Aorta (tissue), 5 donors: ENCODE data around the gene ANKFY1. TPM values are rescaled to one million over a fixed set of nuclear protein-coding genes. Genes with fewer than 3 reads are reported as not detected.

Experiments
- ATAC-seq: fragments of 200-7000 bp; cut with Tn5 transposase; one replicate; pipeline ENCODE4 v1.9.1; 2022; ENCODE audit warnings: moderate library complexity; ENCODE audit not compliant: low FRiP score
- DNase-seq, 2 donors: peaks; one replicate each; pipeline ENCODE4 v3.0.0-alpha.2; 2020
- H3K27ac ChIP-seq, 2 donors: one replicate each; pipeline ENCODE4 v1.5.1; 2013; ENCODE audit warnings: low read length in 2 of 2, mild to moderate bottlenecking in 2 of 2, moderate library complexity in 2 of 2, control low read depth in 1 of 2, inconsistent platforms in 1 of 2, low read depth in 1 of 2
- H3K27me3 ChIP-seq, 2 donors: one replicate each; pipeline ENCODE4 v1.6.1; 2013; ENCODE audit warnings: control low read depth in 1 of 2, low read length in 1 of 2, mild to moderate bottlenecking in 1 of 2, moderate library complexity in 1 of 2; ENCODE audit not compliant: insufficient read depth in 2 of 2, control insufficient read depth in 1 of 2
- H3K36me3 ChIP-seq, 2 donors: one replicate each; pipeline ENCODE4 v1.6.1; 2013; ENCODE audit warnings: control low read depth in 1 of 2, low read length in 1 of 2, mild to moderate bottlenecking in 1 of 2; ENCODE audit not compliant: insufficient read depth in 2 of 2, control insufficient read depth in 1 of 2
- H3K4me1 ChIP-seq, 2 donors: one replicate each; pipeline ENCODE4 v1.6.1; 2013; ENCODE audit warnings: low read length in 2 of 2, control low read depth in 1 of 2, mild to moderate bottlenecking in 1 of 2, moderate library complexity in 1 of 2; ENCODE audit not compliant: insufficient read depth in 2 of 2, control insufficient read depth in 1 of 2
- H3K4me3 ChIP-seq, 2 donors: one replicate each; pipeline ENCODE4 v1.5.1; 2013; ENCODE audit warnings: low read length in 2 of 2, control low read depth in 1 of 2, mild to moderate bottlenecking in 1 of 2
- H3K9me3 ChIP-seq: one replicate; pipeline ENCODE4 v1.6.1; 2013; ENCODE audit warnings: mild to moderate bottlenecking, low read length; ENCODE audit not compliant: control insufficient read depth
- WGBS, 2 donors: extraction: QIAGEN DNeasy Blood & Tissue Kit; methylation state at CpG; one replicate each; pipeline ENCODE4 v1.1.7; 2013; 5-methylcytosine and 5-hydroxymethylcytosine counted together
- intact Hi-C, 2 donors: fragments of 100-400 bp; cut with DNase I; formaldehyde crosslinking; loops; one replicate each; pipeline versions ENCODE4 v1.14.2 to v1.15.0; 2022
- polyA plus RNA-seq, 2 donors: library from polyadenylated mRNA; stranded (reverse); fragments of 200-250 nt; gene quantifications; one replicate each; pipeline ENCODE4 v1.2.3, GENCODE V29; 2013
- total RNA-seq, 2 donors: library from RNA; stranded (reverse); fragmentation: NEBNext Ultra II Directional; extraction: Animal tissue kit (Norgen Biotek cat#: 25700); gene quantifications; one replicate each; pipeline ENCODE4 v1.2.1, GENCODE V29; 2021
- donor health status: healthy with polysubstance abuse.
- donor health status: Bipolar disorder and iron deficiency.
- donor health status: DM: no; HTN: no; CAD: no.
- donor health status: DM: no; HTN: no; CAD: no.
- donor health status: DM: yes; HTN: yes; CAD: no.

The ANKFY1 gene
- total and polyA plus RNA-seq, 4 donors, result 4.5 to 71.6 (median 37.7) TPM

GRCh38 chr17:4130715-4131114 is 133.1 kb downstream of the ANKFY1 start:
- no peaks in the 10 kb centered on the region for H3K9me3 ChIP-seq
- no peaks in the 10 kb centered on the region for H3K4me1 ChIP-seq
- no peaks in the 10 kb centered on the region for H3K27me3 ChIP-seq
- H3K36me3 ChIP-seq, result peaks cover 0 to 4% of the 10 kb centered on the region in 2 donors
- no peak overlapping the region for H3K4me3 ChIP-seq
- WGBS, 2 donors, result 41 to 56% methylated on average over 7 of the region's 7 CpGs
- DNase-seq (peak in 1 of 2 donors; percentile 65), ATAC-seq (peak; percentile 29)
- H3K27ac ChIP-seq, result no peak overlapping the region
- intact Hi-C loops, result no loop called here

- intact Hi-C loops, result no loop called here
- H3K4me3 ChIP-seq, result no peak overlapping the region
- DNase-seq, result no peak
- no peaks in the 10 kb centered on the region for H3K27me3 ChIP-seq
- H3K36me3 ChIP-seq, result peaks cover 6% of the 10 kb centered on the region in 2 donors
- WGBS, 2 donors, result 53 to 84% methylated on average over 6 of the region's 6 CpGs
- no peak for ATAC-seq
- no peaks in the 10 kb centered on the region for H3K4me1 ChIP-seq
- no peaks in the 10 kb centered on the region for H3K9me3 ChIP-seq
- no peak overlapping the region for H3K27ac ChIP-seq
Measured at GRCh38 chr17:4127555-4127954, 136.2 kb downstream of the ANKFY1 start.

- no peaks in the 10 kb centered on the region for H3K9me3 ChIP-seq
- 99 to 100% methylated on average over 1 of the region's 1 CpG for whole genome bisulfite sequencing, 2 donors
- intact Hi-C loops, result no loop called here
- peaks cover 7 to 10% of the 10 kb centered on the region in 2 donors for H3K36me3 ChIP-seq
- H3K27me3 ChIP-seq, result no peaks in the 10 kb centered on the region
- ATAC-seq, result no peak
- no peak overlapping the region for H3K4me3 ChIP-seq
- no peak for DNase-seq
- H3K4me1 ChIP-seq, result no peaks in the 10 kb centered on the region
- H3K27ac ChIP-seq, result no peak overlapping the region
Measured at GRCh38 chr17:4125552-4125951, 138.2 kb downstream of the ANKFY1 start.

DNA sequence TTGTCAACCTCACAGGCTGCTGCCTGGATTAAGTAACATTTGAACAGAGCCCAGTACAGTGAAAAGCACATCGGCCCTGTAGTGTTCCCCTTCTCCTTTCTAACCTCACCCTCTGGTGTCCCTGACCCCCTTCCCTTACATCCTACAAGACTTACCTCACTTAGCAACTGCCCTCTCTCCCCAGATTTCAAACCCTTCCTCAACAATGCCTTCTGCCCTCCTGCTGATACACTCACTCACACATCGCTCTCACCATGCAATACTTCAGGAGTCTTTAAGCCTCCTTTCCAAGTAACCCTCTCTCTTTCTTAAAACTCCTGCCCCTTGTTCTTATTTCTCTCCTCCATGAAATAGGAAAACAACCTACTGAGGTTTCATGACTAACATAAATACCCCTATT is 138.8 kb downstream of the ANKFY1 start:
- WGBS, 2 donors, result 89 to 100% methylated on average over 2 of the region's 2 CpGs
- no peak for ATAC-seq
- H3K9me3 ChIP-seq, result no peaks in the 10 kb centered on the region
- peaks cover 10% of the 10 kb centered on the region in 2 donors for H3K36me3 ChIP-seq
- intact Hi-C loops, result no loop called here
- H3K4me1 ChIP-seq, result no peaks in the 10 kb centered on the region
- no peak overlapping the region for H3K4me3 ChIP-seq
- no peak overlapping the region for H3K27ac ChIP-seq
- H3K27me3 ChIP-seq, result no peaks in the 10 kb centered on the region
- no peak for DNase-seq

- ATAC-seq (no peak), DNase-seq (no peak)
- H3K4me3 ChIP-seq, result no peak overlapping the region
- no peak overlapping the region for H3K27ac ChIP-seq
- peaks cover 15 to 25% of the 10 kb centered on the region in 2 donors for H3K36me3 ChIP-seq
- H3K9me3 ChIP-seq, result no peaks in the 10 kb centered on the region
- intact Hi-C loops, result no loop called here
- no peaks in the 10 kb centered on the region for H3K27me3 ChIP-seq
- H3K4me1 ChIP-seq, result no peaks in the 10 kb centered on the region
- 63 to 73% methylated on average over 3 of the region's 3 CpGs for WGBS, 2 donors
Measured at GRCh38 chr17:4120332-4120731, 143.4 kb downstream of the ANKFY1 start.

- Histone ChIP-seq H3K4me3 (no peak overlapping the region), H3K9me3 (no peaks in the 10 kb centered on the region)
- no peak for ATAC-seq
Measured at GRCh38 chr17:4119299-4119698, 144.5 kb downstream of the ANKFY1 start.

GRCh38 chr17:4118015-4118743 is 145.6 kb downstream of the ANKFY1 start:
- intact Hi-C loops, result no loop called here
- no peak overlapping the region for H3K4me3 ChIP-seq
- 88 to 89% methylated on average over 8 of the region's 8 CpGs for WGBS, 2 donors
- peaks cover 9 to 23% of the 10 kb centered on the region in 2 donors for H3K36me3 ChIP-seq
- DNase-seq (no peak), ATAC-seq (no peak)
- no peak overlapping the region for H3K27ac ChIP-seq
- H3K9me3 ChIP-seq, result no peaks in the 10 kb centered on the region
- H3K27me3 ChIP-seq, result no peaks in the 10 kb centered on the region
- H3K4me1 ChIP-seq, result no peaks in the 10 kb centered on the region

More at GRCh38 chr17:4119299-4119698, 144.5 kb downstream of the ANKFY1 start:
- no peak overlapping the region for H3K27ac ChIP-seq
- H3K4me1 ChIP-seq, result no peaks in the 10 kb centered on the region
- H3K36me3 ChIP-seq, result peaks cover 15 to 25% of the 10 kb centered on the region in 2 donors
- intact Hi-C loops, result no loop called here
- no peaks in the 10 kb centered on the region for H3K27me3 ChIP-seq
- DNase-seq, result no peak
- 65 to 67% methylated on average over 4 of the region's 4 CpGs for WGBS, 2 donors

GRCh38 chr17:4116516-4116915 is 147.3 kb downstream of the ANKFY1 start:
- H3K36me3 ChIP-seq, result peaks cover 9 to 23% of the 10 kb centered on the region in 2 donors
- DNase-seq (no peak), ATAC-seq (no peak)
- H3K27ac ChIP-seq, result no peak overlapping the region
- WGBS, 2 donors, result 65 to 81% methylated on average over 4 of the region's 4 CpGs
- intact Hi-C loops, result no loop called here
- H3K4me3 ChIP-seq, result no peak overlapping the region
- no peaks in the 10 kb centered on the region for H3K27me3 ChIP-seq
- no peaks in the 10 kb centered on the region for H3K4me1 ChIP-seq
- no peaks in the 10 kb centered on the region for H3K9me3 ChIP-seq
